ENCODE measurements around the gene FOXP1. TPM values are rescaled to one million over a fixed set of nuclear protein-coding genes. Genes with fewer than 3 reads are reported as not detected.

Gene FOXP1
- total and polyA plus RNA-seq, 8 donors = 12.3 to 215 (median 117) TPM

- peaks cover 35 to 80% (median 57%) of the 10 kb centered on the region in 4 donors for H3K4me1 ChIP-seq
- no peaks in the 10 kb centered on the region for H3K9me3 ChIP-seq
- H3K4me3 ChIP-seq = no peak overlapping the region
- no peaks in the 10 kb centered on the region for H3K27me3 ChIP-seq
- H3K27ac ChIP-seq = peak overlapping the region in 1 of 5 donors; percentile 6
- 90 to 95% (median 93%) methylated on average over 5 of the region's 5 CpGs for WGBS, 5 donors
- intact Hi-C loops (cut with DNase I; ENCODE audit: low total_unique reads) = no loop called here
- H3K36me3 ChIP-seq = peaks cover 34 to 75% (median 69%) of the 10 kb centered on the region in 4 donors
- no peak for DNase-seq
- TF ChIP-seq EP300 (IDR thresholded peaks at IDR 0.05) (no peak), CTCF (IDR thresholded peaks at IDR 0.05) (no peak), POLR2AphosphoS5 (IDR thresholded peaks at IDR 0.05) (no peak), POLR2A (IDR thresholded peaks at IDR 0.05) (no peak)
Measured at GRCh38 chr3:71045212-71045916, 538.2 kb downstream of the FOXP1 start.

- Histone ChIP-seq H3K27ac (no peak overlapping the region), H3K36me3 (peaks cover 41 to 93% (median 88%) of the 10 kb centered on the region in 4 donors), H3K9me3 (no peaks in the 10 kb centered on the region), H3K4me3 (no peak overlapping the region), H3K27me3 (no peaks in the 10 kb centered on the region), H3K4me1 (peaks cover 16 to 79% (median 41%) of the 10 kb centered on the region in 4 donors)
- 81 to 86% (median 83%) methylated on average over 9 of the region's 9 CpGs for WGBS, 5 donors
- no peak for TF ChIP-seq CTCF (IDR thresholded peaks at IDR 0.05)
- TF ChIP-seq POLR2A (IDR thresholded peaks at IDR 0.05) = no peak
- no peak for TF ChIP-seq POLR2AphosphoS5 (IDR thresholded peaks at IDR 0.05)
- no peak for TF ChIP-seq EP300 (IDR thresholded peaks at IDR 0.05)
- intact Hi-C loops (cut with DNase I; ENCODE audit: low total_unique reads) = no loop called here
- DNase-seq = no peak
Measured at GRCh38 chr3:71042759-71043158, 540.8 kb downstream of the FOXP1 start.

- Histone ChIP-seq H3K27ac (no peak overlapping the region), H3K4me1 (peaks cover 7 to 73% (median 36%) of the 10 kb centered on the region in 4 donors), H3K9me3 (no peaks in the 10 kb centered on the region), H3K36me3 (peaks cover 39 to 99% (median 92%) of the 10 kb centered on the region in 4 donors), H3K4me3 (no peak overlapping the region), H3K27me3 (no peaks in the 10 kb centered on the region)
- TF ChIP-seq CTCF (IDR thresholded peaks at IDR 0.05) (no peak), POLR2AphosphoS5 (IDR thresholded peaks at IDR 0.05) (no peak), EP300 (IDR thresholded peaks at IDR 0.05) (no peak), POLR2A (IDR thresholded peaks at IDR 0.05) (no peak)
- 75 to 86% (median 78%) methylated on average over 7 of the region's 7 CpGs for WGBS, 5 donors
- intact Hi-C loops (cut with DNase I; ENCODE audit: low total_unique reads) = no loop called here
- no peak for DNase-seq
Measured at GRCh38 chr3:71041371-71041770, 542.2 kb downstream of the FOXP1 start.

- WGBS, 5 donors = 76 to 88% (median 80%) methylated on average over 6 of the region's 6 CpGs
- intact Hi-C loops (cut with DNase I; ENCODE audit: low total_unique reads) = no loop called here
Measured at GRCh38 chr3:71039332-71039731, 544.2 kb downstream of the FOXP1 start.

More at GRCh38 chr3:71039332-71039731, 544.2 kb downstream of the FOXP1 start:
- H3K27me3 ChIP-seq = no peaks in the 10 kb centered on the region
- no peak for DNase-seq
- H3K4me1 ChIP-seq = peaks cover 0 to 74% (median 33%) of the 10 kb centered on the region in 4 donors
- H3K9me3 ChIP-seq = no peaks in the 10 kb centered on the region
- H3K4me3 ChIP-seq = no peak overlapping the region
- H3K27ac ChIP-seq = no peak overlapping the region
- no peak for TF ChIP-seq POLR2A (IDR thresholded peaks at IDR 0.05)
- TF ChIP-seq EP300 (IDR thresholded peaks at IDR 0.05) = no peak
- no peak for TF ChIP-seq CTCF (IDR thresholded peaks at IDR 0.05)
- TF ChIP-seq POLR2AphosphoS5 (IDR thresholded peaks at IDR 0.05) = no peak
- peaks cover 34 to 95% (median 82%) of the 10 kb centered on the region in 4 donors for H3K36me3 ChIP-seq
